Ovary (tissue), 3 donors: ENCODE measurements around the gene CRTAP.

ENCODE experiments used
- CTCF ChIP-seq, 3 donors: fragments of 450-650 bp in 2 of 3; fragments of 200-600 bp in 1 of 3; IDR thresholded peaks; one replicate each; pipeline versions ENCODE4 v1.5.1 to v1.8.0; 2016 to 2022; ENCODE audit warnings: antibody characterized with exemption in 3 of 3, mild to moderate bottlenecking in 1 of 3
- EP300 ChIP-seq: sonication (generic); formaldehyde crosslinking; IDR thresholded peaks from one replicate; pipeline ENCODE4 v1.6.1; 2017; ENCODE audit warnings: antibody characterized with exemption
- donor health status: DM: no; HTN: no; CAD: no.

DNA sequence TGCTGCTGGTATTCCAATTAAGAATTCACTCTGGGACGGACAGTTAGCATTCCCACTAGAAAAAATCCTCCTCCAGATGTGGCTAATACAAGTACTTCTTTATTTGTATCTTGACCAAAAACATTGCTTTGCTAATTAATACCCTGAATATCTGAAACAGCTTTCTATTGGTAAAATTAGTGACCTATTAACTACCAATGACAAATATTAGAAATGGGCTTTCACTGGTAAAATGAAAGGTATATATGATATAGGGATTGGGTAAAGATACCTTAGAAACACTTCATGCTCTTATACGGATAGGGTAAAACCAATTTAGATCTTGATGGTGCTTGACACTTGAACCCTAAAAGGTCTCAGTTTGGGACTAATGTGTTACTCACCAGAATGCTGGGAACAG lies 52.3 kb downstream of the CRTAP start:
- no peak for TF ChIP-seq EP300
- TF ChIP-seq CTCF (IDR thresholded peaks at IDR 0.05), result no peak
